Heart left ventricle (tissue), 16 donors: Measurements from ENCODE around the gene ATP9B. TPM values are rescaled to one million over a fixed set of nuclear protein-coding genes. Genes with fewer than 3 reads are reported as not detected.
"Not testable (repeated sequence)": the region's sequence is repeated elsewhere in the genome, so short reads cannot be mapped to it uniquely, and the experiment has no call there.

Source experiments
- ATAC-seq, 4 donors: fragments of 200-7000 bp; cut with Tn5 transposase; one replicate each; pipeline ENCODE4 v1.9.1; 2020 to 2022; ENCODE audit warnings: moderate library complexity in 4 of 4, mild to moderate bottlenecking in 3 of 4, moderate number of reproducible peaks in 1 of 4
- DNase-seq, 5 donors: peaks; one replicate each; pipeline ENCODE4 v3.0.0-alpha.2; 2020
- H3K27ac ChIP-seq, 12 donors: fragments of 200-600 bp; sonication (generic) in 4 of 12; one replicate each; pipeline versions ENCODE4 v1.5.0 to v1.8.0; 2016 to 2022; ENCODE audit warnings: mild to moderate bottlenecking in 2 of 12
- H3K27me3 ChIP-seq, 9 donors: fragments of 200-600 bp; sonication (generic) in 2 of 9; one replicate each; pipeline versions ENCODE4 v1.5.1 to v1.8.0; 2016 to 2022; ENCODE audit warnings: mild to moderate bottlenecking in 3 of 9
- H3K36me3 ChIP-seq, 9 donors: fragments of 200-600 bp; sonication (generic) in 2 of 9; one replicate each; pipeline versions ENCODE4 v1.5.0 to v1.8.0; 2018 to 2022; ENCODE audit warnings: mild to moderate bottlenecking in 2 of 9
- H3K4me1 ChIP-seq, 12 donors: fragments of 200-600 bp; sonication (generic) in 4 of 12; one replicate each; pipeline versions ENCODE4 v1.5.0 to v1.8.0; 2016 to 2022; ENCODE audit warnings: mild to moderate bottlenecking in 3 of 12
- H3K4me3 ChIP-seq, 12 donors: fragments of 200-600 bp; sonication (generic) in 4 of 12; one replicate each; pipeline versions ENCODE4 v1.5.0 to v1.8.0; 2017 to 2022; ENCODE audit warnings: mild to moderate bottlenecking in 9 of 12, moderate library complexity in 4 of 12
- H3K9me3 ChIP-seq, 12 donors: fragments of 200-600 bp; sonication (generic) in 4 of 12; one replicate each; pipeline versions ENCODE4 v1.5.0 to v1.8.0; 2016 to 2022; ENCODE audit warnings: mild to moderate bottlenecking in 1 of 12
- POLR2A ChIP-seq, 2 donors: fragments of 450-650 bp; IDR thresholded peaks; one replicate each; pipeline ENCODE4 v1.6.1; 2017; ENCODE audit warnings: antibody characterized with exemption in 2 of 2, mild to moderate bottlenecking in 2 of 2, moderate library complexity in 2 of 2
- WGBS, 4 donors: extraction: QIAGEN DNeasy Blood & Tissue Kit in 2 of 4; methylation state at CpG; one replicate each; pipeline versions ENCODE4 v1.1.5 to v1.1.7; 2013 to 2018; 5-methylcytosine and 5-hydroxymethylcytosine counted together
- intact Hi-C, 10 donors: fragments of 100-400 bp; cut with DNase I; formaldehyde crosslinking; loops; one replicate each; pipeline versions ENCODE4 v1.11.1 to v1.14.2; 2022
- polyA plus RNA-seq, 2 donors: library from polyadenylated mRNA; stranded (reverse); fragments of 200-250 nt; gene quantifications; one replicate each; pipeline ENCODE4 v1.2.3, GENCODE V29; 2013
- total RNA-seq, 9 donors: library from RNA; depleted of rRNA in 2 of 9; stranded (reverse); fragments of >200 nt in 2 of 9; fragmentation: NEBNext Ultra II Directional in 3 of 9; extraction: Animal tissue kit (Norgen Biotek cat#: 25700) in 3 of 9; gene quantifications; one replicate each; pipeline versions ENCODE4 v1.1.0 to v1.2.4, GENCODE V29; 2016 to 2023
- TF ChIP-seq, protein P1 (sequence below), 12 donors: fragments of 200-600 bp; sonication (generic) in 4 of 12; IDR thresholded peaks; one replicate each; pipeline versions ENCODE4 v1.5.0 to v1.8.0; 2018 to 2022; ENCODE audit warnings: antibody characterized with exemption in 12 of 12, mild to moderate bottlenecking in 5 of 12
- donor health status: ischemic (EF 13 %, LVEDD 7.1; RV severe dilation, severe dysfunction).
- donor health status: healthy with polysubstance abuse.
- donor health status: DM: no; HTN: yes; CAD: no.
- donor health status: DM: no; HTN: no; CAD: no.
- donor health status: ischemic (EF 25% LVEDD 6.9; RV normal size, moderate dysfunction).
- donor health status: ischemic (EF 25% LVEDD 5.7; RV mildly dilated, moderate dysfunction).
- donor health status: healthy.
- donor health status: DM: yes; HTN: yes; CAD: no.
- donor health status: ischemic (EF 35%, LVEDD 5.7; RV mildly dilated, moderate dysfunction).
- donor health status: nonischemic (EF 11% LVEDD 7.7; RV severe dilation, severe dysfunction).
- donor health status: DM: yes; HTN: yes; CAD: no.
- donor health status: PGD.
- donor health status: ischemic (EF 29% LVEDD 5.4; RV normal size, mild dysfunction).
- donor health status: nonischemic (EF 23%, LVEDD 6.1; RV moderate dilation, normal function).

The ATP9B gene
- total and polyA plus RNA-seq, 11 donors: 7.4 to 23.9 (median 12.8) TPM

DNA sequence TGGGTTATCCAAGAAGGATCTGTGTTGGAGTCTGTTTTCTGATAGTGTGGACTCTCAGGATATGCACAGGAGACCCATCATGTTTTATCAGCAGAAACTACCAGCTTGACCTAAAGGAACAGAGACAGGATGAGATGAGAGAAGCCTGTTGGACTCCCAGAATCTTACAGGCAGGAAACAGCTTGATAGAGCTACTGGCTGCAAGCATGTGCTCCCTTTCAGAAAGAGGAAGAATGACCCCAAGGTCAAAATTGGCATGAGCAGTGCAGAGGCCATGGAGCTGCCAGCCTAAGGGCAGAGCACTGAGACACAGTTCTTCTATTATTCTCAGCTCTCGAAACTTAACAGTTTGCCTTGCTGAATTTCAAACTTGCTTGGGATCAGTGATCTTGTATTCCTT lies 191.3 kb downstream of the ATP9B start:
- 78 to 98% (median 95%) methylated on average over 1 of the region's 1 CpG for WGBS, 4 donors
- TF ChIP-seq POLR2A (IDR thresholded peaks at IDR 0.05): no peak
- TF ChIP-seq, protein P1, sequence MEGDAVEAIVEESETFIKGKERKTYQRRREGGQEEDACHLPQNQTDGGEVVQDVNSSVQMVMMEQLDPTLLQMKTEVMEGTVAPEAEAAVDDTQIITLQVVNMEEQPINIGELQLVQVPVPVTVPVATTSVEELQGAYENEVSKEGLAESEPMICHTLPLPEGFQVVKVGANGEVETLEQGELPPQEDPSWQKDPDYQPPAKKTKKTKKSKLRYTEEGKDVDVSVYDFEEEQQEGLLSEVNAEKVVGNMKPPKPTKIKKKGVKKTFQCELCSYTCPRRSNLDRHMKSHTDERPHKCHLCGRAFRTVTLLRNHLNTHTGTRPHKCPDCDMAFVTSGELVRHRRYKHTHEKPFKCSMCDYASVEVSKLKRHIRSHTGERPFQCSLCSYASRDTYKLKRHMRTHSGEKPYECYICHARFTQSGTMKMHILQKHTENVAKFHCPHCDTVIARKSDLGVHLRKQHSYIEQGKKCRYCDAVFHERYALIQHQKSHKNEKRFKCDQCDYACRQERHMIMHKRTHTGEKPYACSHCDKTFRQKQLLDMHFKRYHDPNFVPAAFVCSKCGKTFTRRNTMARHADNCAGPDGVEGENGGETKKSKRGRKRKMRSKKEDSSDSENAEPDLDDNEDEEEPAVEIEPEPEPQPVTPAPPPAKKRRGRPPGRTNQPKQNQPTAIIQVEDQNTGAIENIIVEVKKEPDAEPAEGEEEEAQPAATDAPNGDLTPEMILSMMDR (IDR thresholded peaks at IDR 0.05): no peak
- peaks cover 0 to 6% (median 0%) of the 10 kb centered on the region in 9 donors for H3K36me3 ChIP-seq
- H3K4me1 ChIP-seq: peaks cover 0 to 2% (median 0%) of the 10 kb centered on the region in 12 donors
- no peak overlapping the region for H3K27ac ChIP-seq
- H3K9me3 ChIP-seq: peaks cover 0 to 9% (median 3%) of the 10 kb centered on the region in 12 donors
- no peak overlapping the region for H3K4me3 ChIP-seq
- no peaks in the 10 kb centered on the region for H3K27me3 ChIP-seq
- intact Hi-C loops: no loop called here
- no peak for DNase-seq
- ATAC-seq: no peak

DNA sequence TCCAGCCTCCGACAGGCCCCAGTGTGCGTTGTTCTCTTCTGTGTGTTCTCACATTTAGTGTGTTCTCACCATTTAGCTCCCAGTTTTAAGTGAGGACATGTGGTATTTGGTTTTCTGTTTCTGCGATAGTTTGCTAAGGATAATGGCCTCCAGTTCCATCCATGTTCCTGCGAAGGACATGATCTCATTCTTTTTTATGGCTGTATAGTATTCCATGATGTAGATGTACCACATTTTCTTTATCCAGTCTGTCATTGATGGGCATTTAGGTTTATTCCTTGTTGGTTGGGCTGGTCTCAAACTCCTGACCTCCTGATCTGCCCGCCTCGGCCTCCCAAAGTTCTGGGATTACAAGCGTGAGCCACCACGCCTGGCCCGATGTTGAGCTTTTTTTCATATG lies 195.9 kb downstream of the ATP9B start:
- H3K36me3 ChIP-seq, intact Hi-C loops, ATAC-seq, H3K27me3 ChIP-seq, H3K4me1 ChIP-seq, DNase-seq, H3K27ac ChIP-seq, H3K4me3 ChIP-seq, H3K9me3 ChIP-seq: not testable (repeated sequence)
- 97 to 98% (median 97%) methylated on average over 9 of the region's 9 CpGs for whole genome bisulfite sequencing, 4 donors

DNA sequence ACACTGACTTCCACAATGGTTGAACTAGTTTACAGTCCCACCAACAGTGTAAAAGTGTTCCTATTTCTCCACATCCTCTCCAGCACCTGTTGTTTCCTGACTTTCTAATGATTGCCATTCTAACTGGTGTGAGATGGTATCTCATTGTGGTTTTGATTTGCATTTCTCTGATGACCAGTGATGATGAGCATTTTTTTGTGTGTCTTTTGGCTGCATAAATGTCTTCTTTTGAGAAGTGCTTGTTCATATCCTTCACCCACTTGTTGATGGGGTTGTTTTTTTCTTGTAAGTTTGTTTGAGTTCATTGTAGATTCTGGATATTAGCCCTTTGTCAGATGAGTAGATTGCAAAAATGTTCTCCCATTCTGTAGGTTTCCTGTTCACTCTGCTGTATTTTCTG lies 202.6 kb downstream of the ATP9B start:
- peaks cover 0 to 17% (median 10%) of the 10 kb centered on the region in 9 donors for H3K36me3 ChIP-seq
- H3K4me3 ChIP-seq, H3K27ac ChIP-seq, H3K9me3 ChIP-seq, intact Hi-C loops, DNase-seq, H3K4me1 ChIP-seq, H3K27me3 ChIP-seq, ATAC-seq: not testable (repeated sequence)

DNA sequence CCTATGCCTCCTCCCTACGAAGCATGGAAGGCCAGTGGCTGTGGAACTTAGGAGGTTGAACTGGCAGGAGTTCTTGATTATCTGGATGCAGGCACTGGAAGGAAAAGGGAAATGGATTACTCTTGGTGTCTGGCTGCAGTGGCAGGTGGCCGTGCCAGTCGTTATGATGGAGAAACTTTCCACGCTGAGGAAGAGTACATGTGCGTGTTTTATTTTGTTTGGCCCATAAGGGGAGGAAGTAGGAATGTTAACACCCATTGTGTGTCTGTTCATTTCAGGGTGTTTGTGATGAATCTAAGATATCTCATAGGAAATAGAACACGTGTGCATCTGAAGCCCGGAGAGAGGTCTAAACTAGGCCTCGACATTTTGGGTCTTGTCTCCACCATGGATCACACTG lies 203.7 kb downstream of the ATP9B start:
- Histone ChIP-seq H3K4me1 (peaks cover 0 to 7% (median 0%) of the 10 kb centered on the region in 12 donors), H3K9me3 (no peaks in the 10 kb centered on the region), H3K4me3 (no peak overlapping the region), H3K27me3 (no peaks in the 10 kb centered on the region), H3K36me3 (peaks cover 0 to 25% (median 15%) of the 10 kb centered on the region in 9 donors), H3K27ac (no peak overlapping the region)
- ATAC-seq: no peak
- intact Hi-C loops: no loop called here
- TF ChIP-seq, protein P1 (IDR thresholded peaks at IDR 0.05): no peak
- TF ChIP-seq POLR2A (IDR thresholded peaks at IDR 0.05): no peak
- DNase-seq: no peak
- 69 to 78% (median 73%) methylated on average over 8 of the region's 8 CpGs for WGBS, 4 donors

DNA sequence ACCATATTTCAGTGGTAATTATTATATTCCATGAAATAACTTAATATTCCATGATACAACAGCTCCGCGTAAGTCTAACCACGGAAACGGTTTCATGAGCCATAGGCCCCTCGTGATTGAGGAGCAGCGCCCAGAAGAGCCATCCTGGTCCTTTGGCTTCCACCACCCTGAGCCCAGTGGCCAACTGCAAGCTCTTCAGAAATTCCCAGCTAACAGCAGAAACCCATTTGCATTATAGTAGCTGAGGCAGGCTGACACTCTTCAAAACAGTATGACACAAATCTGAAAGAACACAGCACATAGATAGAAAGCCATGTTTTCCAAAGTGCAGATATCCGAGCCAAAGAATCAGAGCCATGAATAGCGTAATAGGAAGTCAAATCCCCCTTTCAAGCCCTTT lies 205.6 kb downstream of the ATP9B start:
- no peak for ATAC-seq
- intact Hi-C loops: no loop called here
- Histone ChIP-seq H3K36me3 (peaks cover 0 to 40% (median 27%) of the 10 kb centered on the region in 9 donors), H3K4me1 (peaks cover 0 to 7% (median 0%) of the 10 kb centered on the region in 12 donors), H3K27ac (no peak overlapping the region), H3K9me3 (no peaks in the 10 kb centered on the region), H3K27me3 (no peaks in the 10 kb centered on the region), H3K4me3 (no peak overlapping the region)
- no peak for DNase-seq
- 85 to 88% (median 86%) methylated on average over 8 of the region's 8 CpGs for WGBS, 4 donors
- TF ChIP-seq POLR2A (IDR thresholded peaks at IDR 0.05): no peak
- TF ChIP-seq, protein P1 (IDR thresholded peaks at IDR 0.05): no peak
